ENCODE data around the gene SNED1. TPM values are rescaled to one million over a fixed set of nuclear protein-coding genes. Genes with fewer than 3 reads are reported as not detected.

Gene SNED1
- polyA plus RNA-seq, 1 donor from 2014 or later = 0.32 TPM

- H3K36me3 ChIP-seq (ENCODE audit: insufficient read depth, low read length) = no peaks in the 10 kb centered on the region
- peaks cover 16% of the 10 kb centered on the region for H3K27me3 ChIP-seq (ENCODE audit: insufficient read depth, low read depth, low read length)
- no peak overlapping the region for H3K4me3 ChIP-seq (ENCODE audit: low read length)
- no peak overlapping the region for H3K4me2 ChIP-seq (ENCODE audit: low read length)
- H3K27ac ChIP-seq (ENCODE audit: low read length) = no peak overlapping the region
- no peak overlapping the region for H3K9ac ChIP-seq (ENCODE audit: low read length)
- no peak for TF ChIP-seq EZH2 (IDR thresholded peaks at IDR 0.05; ENCODE audit: borderline replicate concordance, insufficient read depth, low read length, poor library complexity, severe bottlenecking)
- no peak for TF ChIP-seq SMC3 (conservative IDR thresholded peaks at IDR 0.05; ENCODE audit: poor library complexity)
- TF ChIP-seq CTCF (IDR thresholded peaks at IDR 0.05; ENCODE audit: poor library complexity, severe bottlenecking) = no peak
- no peak for TF ChIP-seq TAF1 (IDR thresholded peaks at IDR 0.05; ENCODE audit: low read depth)
- TF ChIP-seq EP300 (conservative IDR thresholded peaks at IDR 0.05; ENCODE audit: poor library complexity, severe bottlenecking) = no peak
- no peak for TF ChIP-seq RAD21 (conservative IDR thresholded peaks at IDR 0.05)
- TF ChIP-seq REST (IDR thresholded peaks at IDR 0.05; ENCODE audit: borderline replicate concordance) = no peak
- no peak for TF ChIP-seq MXI1 (conservative IDR thresholded peaks at IDR 0.05; ENCODE audit: poor library complexity, severe bottlenecking)
- no peak for TF ChIP-seq POLR2AphosphoS5 (IDR thresholded peaks at IDR 0.05)
- H3K9me2 ChIP-seq (ENCODE audit: insufficient read depth, low read length) = no peaks in the 10 kb centered on the region
- H3K9me3 ChIP-seq (ENCODE audit: low read length) = no peaks in the 10 kb centered on the region
- no peaks in the 10 kb centered on the region for H3K79me2 ChIP-seq (replicated peaks; ENCODE audit: insufficient read depth, low read length)
- H4K20me1 ChIP-seq (ENCODE audit: insufficient read depth) = no peaks in the 10 kb centered on the region
- no peak overlapping the region for H2AFZ ChIP-seq (ENCODE audit: low read depth, low read length)
- H3F3A ChIP-seq (ENCODE audit: insufficient read depth, low read length, poor library complexity, severe bottlenecking) = no peaks in the 10 kb centered on the region
These were observed 14.4 kb upstream of the SNED1 start for GRCh38 chr2:240983996-240984498.

GRCh38 chr2:240985881-240986786 lies 12.3 kb upstream of the SNED1 start:
- TF ChIP-seq SMC3 (conservative IDR thresholded peaks at IDR 0.05; ENCODE audit: poor library complexity) (no peak), EZH2 (IDR thresholded peaks at IDR 0.05; ENCODE audit: borderline replicate concordance, insufficient read depth, low read length, poor library complexity, severe bottlenecking) (no peak), REST (IDR thresholded peaks at IDR 0.05; ENCODE audit: borderline replicate concordance) (no peak), TAF1 (IDR thresholded peaks at IDR 0.05; ENCODE audit: low read depth) (no peak), MXI1 (conservative IDR thresholded peaks at IDR 0.05; ENCODE audit: poor library complexity, severe bottlenecking) (no peak), EP300 (conservative IDR thresholded peaks at IDR 0.05; ENCODE audit: poor library complexity, severe bottlenecking) (no peak), POLR2AphosphoS5 (IDR thresholded peaks at IDR 0.05) (no peak), RAD21 (conservative IDR thresholded peaks at IDR 0.05) (no peak)
- Histone ChIP-seq H3K4me2 (ENCODE audit: low read length) (no peak overlapping the region), H3K4me3 (ENCODE audit: low read length) (no peak overlapping the region), H2AFZ (ENCODE audit: low read depth, low read length) (no peak overlapping the region), H4K20me1 (ENCODE audit: insufficient read depth) (no peaks in the 10 kb centered on the region), H3K27me3 (ENCODE audit: insufficient read depth, low read depth, low read length) (peaks cover 16% of the 10 kb centered on the region), H3K9me3 (ENCODE audit: low read length) (no peaks in the 10 kb centered on the region), H3K9me2 (ENCODE audit: insufficient read depth, low read length) (no peaks in the 10 kb centered on the region), H3K9ac (ENCODE audit: low read length) (no peak overlapping the region), H3K79me2 (replicated peaks; ENCODE audit: insufficient read depth, low read length) (no peaks in the 10 kb centered on the region), H3F3A (ENCODE audit: insufficient read depth, low read length, poor library complexity, severe bottlenecking) (no peaks in the 10 kb centered on the region), H3K27ac (ENCODE audit: low read length) (no peak overlapping the region), H3K36me3 (ENCODE audit: insufficient read depth, low read length) (no peaks in the 10 kb centered on the region)

All from neural cell (in vitro differentiated cells).